Renal cortex interstitium (tissue), 11 donors: Measurements from ENCODE around the gene ACOT9. TPM values are rescaled to one million over a fixed set of nuclear protein-coding genes. Genes with fewer than 3 reads are reported as not detected.
"Not testable (repeated sequence)": the region's sequence is repeated elsewhere in the genome, so short reads cannot be mapped to it uniquely, and the experiment has no call there.

Source experiments
- DNase-seq, 11 donors: peaks; one replicate each; pipeline ENCODE4 v3.0.0-alpha.2; 2013; ENCODE audit warnings: low read depth in 9 of 11, low spot score in 4 of 11; ENCODE audit errors: extremely low read depth in 1 of 11
- polyA plus RNA-seq, 3 donors: library from polyadenylated mRNA; unstranded; fragments of 120-200 nt; gene quantifications; one replicate each; pipeline ENCODE4 v1.2.1, GENCODE V29; 2013; ENCODE audit not compliant: insufficient read length in 3 of 3

Gene ACOT9
- polyA plus RNA-seq, 3 donors: 30.3 to 46.6 (median 37.2) TPM

- no peak for DNase-seq
Observed at GRCh38 chrX:23660766-23661132, 82.3 kb downstream of the ACOT9 start.

DNA sequence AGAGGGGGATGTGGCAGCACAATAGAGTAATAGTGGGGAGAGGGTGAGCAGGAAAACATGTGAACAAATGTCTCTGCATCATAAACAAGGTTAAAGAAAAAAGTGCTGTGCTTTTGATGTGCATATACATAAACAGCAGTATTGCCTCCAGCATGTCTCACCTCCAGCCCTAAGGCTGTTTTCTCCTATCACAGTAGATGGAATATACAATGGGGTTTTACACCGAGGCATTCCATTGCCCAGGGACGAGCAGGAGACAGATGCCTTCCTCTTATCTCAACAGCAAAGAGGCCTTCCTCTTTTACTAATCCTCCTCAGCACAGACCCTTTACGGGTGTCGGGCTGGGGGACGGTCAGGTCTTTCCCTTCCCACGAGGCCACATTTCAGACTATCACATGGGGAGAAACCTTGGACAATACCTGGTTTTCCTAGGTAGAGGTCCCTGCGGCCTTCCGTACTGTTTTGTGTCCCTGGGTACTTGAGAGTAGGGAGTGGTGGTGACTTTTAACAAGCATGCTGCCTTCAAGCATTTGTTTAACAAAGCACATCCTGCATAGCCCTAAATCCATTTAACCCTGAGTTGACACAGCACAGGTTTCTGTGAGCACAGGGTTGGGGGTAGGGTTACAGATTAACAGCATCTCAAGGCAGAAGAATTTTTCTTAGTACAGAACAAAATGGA is 82.9 kb downstream of the ACOT9 start:
- DNase-seq: not testable (repeated sequence)

DNA sequence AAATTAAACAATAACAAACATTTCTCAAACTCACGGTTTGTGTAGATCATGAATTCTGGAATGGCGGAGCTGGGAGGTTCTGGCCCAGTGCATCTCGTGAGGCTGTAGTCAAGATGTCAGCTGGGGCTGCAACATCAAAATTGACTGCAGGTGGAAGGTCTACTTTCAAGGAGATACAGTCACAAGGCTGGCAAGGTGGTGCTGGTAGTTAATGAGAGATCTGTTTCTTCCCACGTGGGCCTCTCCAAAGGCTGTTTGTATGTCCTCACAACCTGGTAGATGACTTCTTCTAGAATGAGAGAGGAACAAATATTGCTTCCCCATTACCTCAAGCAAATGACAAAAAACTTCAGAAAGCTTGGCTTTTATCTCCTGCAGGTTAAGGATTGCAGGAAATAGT is 83.7 kb downstream of the ACOT9 start:
- DNase-seq: no peak

DNA sequence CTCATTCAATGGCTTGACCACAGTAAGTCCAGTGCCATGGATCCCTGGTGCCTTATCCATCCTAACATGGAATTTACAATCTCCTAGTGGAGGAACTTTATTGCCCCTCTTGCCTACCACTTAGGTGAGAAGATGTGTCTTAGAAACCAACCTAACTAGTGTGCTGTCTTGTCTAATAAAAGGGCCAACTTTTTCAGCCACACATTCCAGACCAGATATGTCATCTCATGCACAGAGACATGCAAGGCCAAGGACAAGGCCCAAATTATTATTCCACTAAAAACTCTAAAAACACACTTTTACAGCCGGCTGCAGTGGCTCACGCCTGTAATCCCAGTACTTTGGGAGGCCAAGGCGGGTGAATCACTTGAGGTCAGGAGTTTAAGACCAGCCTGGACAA is 86.4 kb downstream of the ACOT9 start:
- DNase-seq: no peak

DNA sequence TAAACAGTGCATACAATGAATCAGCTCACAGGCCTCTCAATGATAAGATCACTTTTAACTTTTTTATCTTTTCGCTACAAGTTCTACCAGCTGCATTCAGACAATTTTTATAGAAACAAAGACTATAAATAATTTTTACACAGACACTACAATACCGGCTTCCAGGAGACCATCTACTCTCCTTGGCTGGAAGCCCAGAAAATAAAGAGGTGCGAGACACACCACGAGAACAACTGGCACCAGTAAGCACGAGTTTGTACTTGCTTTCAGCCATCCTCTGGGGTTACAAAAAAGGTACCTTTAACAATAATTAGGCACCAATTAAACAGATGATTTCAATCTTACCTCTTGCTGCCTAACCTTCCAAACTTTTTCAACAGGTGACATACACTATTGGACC is 87.0 kb downstream of the ACOT9 start:
- no peak for DNase-seq

Other genes starting within 250 kb of the ACOT9 start
- gene PRDX4, start 75.8 kb downstream of the ACOT9 start, polyA plus RNA-seq: 100 to 1,000 TPM in 2 of 3 donors, 10 to 100 TPM in 1; 83.9 to 125 (median 107) TPM
- 100 to 1,000 TPM; 194 to 321 (median 262) TPM for gene SAT1, start 39.9 kb upstream of the ACOT9 start, polyA plus RNA-seq
- 10 to 100 TPM; 33.9 to 44.4 (median 37.2) TPM for gene APOO, start 164.7 kb upstream of the ACOT9 start, polyA plus RNA-seq
- gene CXorf58, start 164.7 kb upstream of the ACOT9 start, polyA plus RNA-seq: under 1 TPM; 0.06 to 0.15 (median 0.14) TPM